Prostate gland (tissue), 2 donors: ENCODE data around the gene SERPINB2.

Source experiments
- POLR2A ChIP-seq: fragments of 450-650 bp; IDR thresholded peaks from one replicate; pipeline ENCODE4 v1.6.1; 2016; ENCODE audit warnings: antibody characterized with exemption, mild to moderate bottlenecking
- TF ChIP-seq, protein P1 (sequence below), 4 experiments: fragments of 200-600 bp in 2 of 4; fragments of 450-650 bp in 2 of 4; sonication (generic) in 2 of 4; IDR thresholded peaks; 1 replicate in 3 of 4; 2 replicates in 1 of 4; pipeline ENCODE4 v1.5.1; 2016 to 2019; ENCODE audit warnings: antibody characterized with exemption in 4 of 4, mild to moderate bottlenecking in 2 of 4, moderate library complexity in 2 of 4

DNA sequence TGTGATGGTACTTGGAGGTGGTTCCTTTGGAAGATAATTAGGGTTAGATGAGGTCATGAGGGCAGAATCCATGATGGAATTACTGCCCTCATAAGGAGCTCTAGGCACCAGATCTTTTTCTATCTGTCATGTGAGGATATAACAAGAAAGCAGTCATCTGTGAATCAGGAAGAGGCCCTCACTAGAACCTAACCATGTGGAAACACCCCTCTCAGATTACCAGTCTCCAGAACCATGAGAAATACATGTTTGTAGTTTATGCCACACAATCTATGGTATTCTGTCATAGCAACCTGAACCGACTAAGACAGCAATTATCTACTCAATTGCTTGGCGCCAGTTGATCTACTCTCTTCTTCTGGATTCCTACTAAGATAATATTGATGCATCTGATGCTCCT is 17.9 kb downstream of the SERPINB2 start:
- TF ChIP-seq, protein P1, sequence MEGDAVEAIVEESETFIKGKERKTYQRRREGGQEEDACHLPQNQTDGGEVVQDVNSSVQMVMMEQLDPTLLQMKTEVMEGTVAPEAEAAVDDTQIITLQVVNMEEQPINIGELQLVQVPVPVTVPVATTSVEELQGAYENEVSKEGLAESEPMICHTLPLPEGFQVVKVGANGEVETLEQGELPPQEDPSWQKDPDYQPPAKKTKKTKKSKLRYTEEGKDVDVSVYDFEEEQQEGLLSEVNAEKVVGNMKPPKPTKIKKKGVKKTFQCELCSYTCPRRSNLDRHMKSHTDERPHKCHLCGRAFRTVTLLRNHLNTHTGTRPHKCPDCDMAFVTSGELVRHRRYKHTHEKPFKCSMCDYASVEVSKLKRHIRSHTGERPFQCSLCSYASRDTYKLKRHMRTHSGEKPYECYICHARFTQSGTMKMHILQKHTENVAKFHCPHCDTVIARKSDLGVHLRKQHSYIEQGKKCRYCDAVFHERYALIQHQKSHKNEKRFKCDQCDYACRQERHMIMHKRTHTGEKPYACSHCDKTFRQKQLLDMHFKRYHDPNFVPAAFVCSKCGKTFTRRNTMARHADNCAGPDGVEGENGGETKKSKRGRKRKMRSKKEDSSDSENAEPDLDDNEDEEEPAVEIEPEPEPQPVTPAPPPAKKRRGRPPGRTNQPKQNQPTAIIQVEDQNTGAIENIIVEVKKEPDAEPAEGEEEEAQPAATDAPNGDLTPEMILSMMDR (IDR thresholded peaks at IDR 0.05), result no peak
- no peak for TF ChIP-seq POLR2A
